Neural progenitor cell (in vitro differentiated cells): ENCODE measurements around the gene FADS2. TPM values are rescaled to one million over a fixed set of nuclear protein-coding genes. Genes with fewer than 3 reads are reported as not detected.

Experiments
- DNase-seq: peaks from one replicate; pipeline ENCODE4 v3.0.0-alpha.2; 2016; ENCODE audit warnings: low spot score
- H2AFZ ChIP-seq: fragments of 200-600 bp; sonication (generic); replicated peaks from 2 replicates; pipeline ENCODE4 v1.6.1; 2016; ENCODE audit warnings: antibody characterized with exemption
- H3F3A ChIP-seq: fragments of 200-600 bp; sonication (generic); 2 replicates; pipeline ENCODE4 v1.6.1; 2016; ENCODE audit warnings: antibody characterized with exemption, low read depth
- H3K27ac ChIP-seq: fragments of 200-600 bp; sonication (generic); 2 replicates; pipeline ENCODE4 v1.5.1; 2016; ENCODE audit warnings: mild to moderate bottlenecking
- H3K27me3 ChIP-seq: fragments of 200-600 bp; sonication (generic); 2 replicates; pipeline ENCODE4 v1.6.1; 2016; ENCODE audit warnings: mild to moderate bottlenecking, moderate library complexity
- H3K36me3 ChIP-seq: fragments of 200-600 bp; sonication (generic); 2 replicates; pipeline ENCODE4 v1.5.1; 2016
- H3K4me1 ChIP-seq: fragments of 200-600 bp; sonication (generic); 2 replicates; pipeline ENCODE4 v1.6.1; 2016; ENCODE audit warnings: mixed run types
- H3K4me2 ChIP-seq: fragments of 200-600 bp; sonication (generic); 2 replicates; pipeline ENCODE4 v1.6.1; 2016
- H3K4me3 ChIP-seq: fragments of 200-600 bp; sonication (generic); 2 replicates; pipeline ENCODE4 v1.5.1; 2016
- H3K79me2 ChIP-seq: fragments of 200-600 bp; sonication (generic); 2 replicates; pipeline ENCODE4 v1.6.1; 2016; ENCODE audit warnings: low read depth
- H3K9ac ChIP-seq: fragments of 200-600 bp; sonication (generic); 2 replicates; pipeline ENCODE4 v1.6.1; 2016
- H3K9me3 ChIP-seq: fragments of 200-600 bp; sonication (generic); 2 replicates; pipeline ENCODE4 v1.5.1; 2016; ENCODE audit warnings: low read depth
- H4K20me1 ChIP-seq: fragments of 200-600 bp; sonication (generic); 2 replicates; pipeline ENCODE4 v1.6.1; 2016; ENCODE audit warnings: low read depth
- H3K27ac Mint-ChIP-seq: 3 replicates; pipeline ENCODE4 v1.8.0; 2021; ENCODE audit warnings: mixed read lengths
- H3K27me3 Mint-ChIP-seq: 2 replicates; pipeline ENCODE4 v1.8.0; 2022; ENCODE audit warnings: low read depth, mild to moderate bottlenecking, inconsistent platforms, moderate library complexity, mixed read lengths; ENCODE audit not compliant: insufficient read depth
- H3K36me3 Mint-ChIP-seq: 3 replicates; pipeline ENCODE4 v1.8.0; 2021; ENCODE audit warnings: mixed read lengths
- H3K4me1 Mint-ChIP-seq: 3 replicates; pipeline ENCODE4 v1.8.0; 2021; ENCODE audit warnings: mixed read lengths
- H3K4me3 Mint-ChIP-seq: 3 replicates; pipeline ENCODE4 v1.8.0; 2021; ENCODE audit warnings: mild to moderate bottlenecking, moderate library complexity, mixed read lengths
- H3K9me3 Mint-ChIP-seq: 3 replicates; pipeline ENCODE4 v1.8.0; 2020; ENCODE audit warnings: mixed read lengths
- EZH2 ChIP-seq: fragments of 200-600 bp; sonication (generic); IDR thresholded peaks from 2 replicates; pipeline ENCODE4 v1.6.1; 2017; ENCODE audit warnings: antibody characterized with exemption, mild to moderate bottlenecking, moderate library complexity
- EZH2phosphoT487 ChIP-seq: fragments of 200-600 bp; sonication (generic); IDR thresholded peaks from 2 replicates; pipeline ENCODE4 v1.6.1; 2017; ENCODE audit warnings: antibody characterized with exemption
- total RNA-seq: library from RNA; depleted of rRNA; stranded (reverse); fragments of >200 nt; gene quantifications from 2 replicates; pipeline ENCODE4 v1.2.3, GENCODE V29; 2015; ENCODE audit warnings: low replicate concordance
- TF ChIP-seq, protein P1 (sequence below): fragments of 200-600 bp; sonication (generic); IDR thresholded peaks from 2 replicates; pipeline ENCODE4 v1.5.1; 2017; ENCODE audit warnings: antibody characterized with exemption, mild to moderate bottlenecking

FADS2 gene
- total RNA-seq, 1 donor from 2014 or later, result 233 TPM

GRCh38 chr11:61811831-61812230, 16.3 kb upstream of the FADS2 start:
- H3K4me1 ChIP-seq, result peaks cover 4% of the 10 kb centered on the region
- H4K20me1 ChIP-seq, result peaks cover 18% of the 10 kb centered on the region
- H2AFZ ChIP-seq, result no peak overlapping the region
- Mint-ChIP-seq H3K9me3 (peaks cover 7% of the 10 kb centered on the region), H3K36me3 (peaks cover 57% of the 10 kb centered on the region), H3K4me1 (peaks cover 11% of the 10 kb centered on the region), H3K4me3 (no peak overlapping the region), H3K27ac (peak overlapping the region; percentile 87), H3K27me3 (peaks cover 2% of the 10 kb centered on the region)
- DNase-seq, result no peak
- no peak overlapping the region for H3K27ac ChIP-seq
- H3K36me3 ChIP-seq, result peaks cover 14% of the 10 kb centered on the region
- H3K4me2 ChIP-seq, result no peak overlapping the region
- H3K4me3 ChIP-seq, result no peak overlapping the region
- TF ChIP-seq EZH2phosphoT487 (no peak), EZH2 (no peak)
- TF ChIP-seq, protein P1, sequence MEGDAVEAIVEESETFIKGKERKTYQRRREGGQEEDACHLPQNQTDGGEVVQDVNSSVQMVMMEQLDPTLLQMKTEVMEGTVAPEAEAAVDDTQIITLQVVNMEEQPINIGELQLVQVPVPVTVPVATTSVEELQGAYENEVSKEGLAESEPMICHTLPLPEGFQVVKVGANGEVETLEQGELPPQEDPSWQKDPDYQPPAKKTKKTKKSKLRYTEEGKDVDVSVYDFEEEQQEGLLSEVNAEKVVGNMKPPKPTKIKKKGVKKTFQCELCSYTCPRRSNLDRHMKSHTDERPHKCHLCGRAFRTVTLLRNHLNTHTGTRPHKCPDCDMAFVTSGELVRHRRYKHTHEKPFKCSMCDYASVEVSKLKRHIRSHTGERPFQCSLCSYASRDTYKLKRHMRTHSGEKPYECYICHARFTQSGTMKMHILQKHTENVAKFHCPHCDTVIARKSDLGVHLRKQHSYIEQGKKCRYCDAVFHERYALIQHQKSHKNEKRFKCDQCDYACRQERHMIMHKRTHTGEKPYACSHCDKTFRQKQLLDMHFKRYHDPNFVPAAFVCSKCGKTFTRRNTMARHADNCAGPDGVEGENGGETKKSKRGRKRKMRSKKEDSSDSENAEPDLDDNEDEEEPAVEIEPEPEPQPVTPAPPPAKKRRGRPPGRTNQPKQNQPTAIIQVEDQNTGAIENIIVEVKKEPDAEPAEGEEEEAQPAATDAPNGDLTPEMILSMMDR, result no peak
- peaks cover 54% of the 10 kb centered on the region for H3K79me2 ChIP-seq
- no peaks in the 10 kb centered on the region for H3K9me3 ChIP-seq
- no peaks in the 10 kb centered on the region for H3K27me3 ChIP-seq
- H3K9ac ChIP-seq, result no peak overlapping the region
- peaks cover 36% of the 10 kb centered on the region for H3F3A ChIP-seq

GRCh38 chr11:61812736-61813411, 15.2 kb upstream of the FADS2 start:
- no peak for DNase-seq
- no peak overlapping the region for H3K27ac ChIP-seq
- TF ChIP-seq EZH2 (no peak), EZH2phosphoT487 (no peak)
- TF ChIP-seq, protein P1, result no peak
- H3K27me3 Mint-ChIP-seq, result peaks cover 2% of the 10 kb centered on the region
- H3K36me3 Mint-ChIP-seq, result peaks cover 47% of the 10 kb centered on the region
- H3K9ac ChIP-seq, result no peak overlapping the region
- H3K36me3 ChIP-seq, result peaks cover 14% of the 10 kb centered on the region
- peaks cover 12% of the 10 kb centered on the region for H3K4me1 ChIP-seq
- no peak overlapping the region for H2AFZ ChIP-seq
- H3F3A ChIP-seq, result peaks cover 46% of the 10 kb centered on the region
- peaks cover 18% of the 10 kb centered on the region for H4K20me1 ChIP-seq
- no peaks in the 10 kb centered on the region for H3K9me3 ChIP-seq
- H3K4me2 ChIP-seq, result no peak overlapping the region
- H3K9me3 Mint-ChIP-seq, result peaks cover 7% of the 10 kb centered on the region
- peak overlapping the region; percentile 57 for H3K27ac Mint-ChIP-seq
- H3K4me1 Mint-ChIP-seq, result peaks cover 18% of the 10 kb centered on the region
- no peak overlapping the region for H3K4me3 Mint-ChIP-seq
- H3K27me3 ChIP-seq, result no peaks in the 10 kb centered on the region
- H3K4me3 ChIP-seq, result no peak overlapping the region
- H3K79me2 ChIP-seq, result peaks cover 64% of the 10 kb centered on the region

- H3K36me3 Mint-ChIP-seq, result peaks cover 39% of the 10 kb centered on the region
- peaks cover 46% of the 10 kb centered on the region for H3F3A ChIP-seq
Observed at GRCh38 chr11:61814247-61814957, 13.7 kb upstream of the FADS2 start.

More at GRCh38 chr11:61814247-61814957, 13.7 kb upstream of the FADS2 start:
- Mint-ChIP-seq H3K27ac (peak overlapping the region; percentile 100), H3K9me3 (peaks cover 7% of the 10 kb centered on the region), H3K4me1 (peaks cover 25% of the 10 kb centered on the region), H3K4me3 (peak overlapping the region; percentile 95), H3K27me3 (peaks cover 2% of the 10 kb centered on the region)
- no peaks in the 10 kb centered on the region for H3K9me3 ChIP-seq
- no peak overlapping the region for H3K9ac ChIP-seq
- H3K4me2 ChIP-seq, result peak overlapping the region; percentile 78
- H3K27ac ChIP-seq, result peak overlapping the region; percentile 95
- H3K27me3 ChIP-seq, result no peaks in the 10 kb centered on the region
- peak; percentile 64 for DNase-seq
- H3K4me1 ChIP-seq, result peaks cover 15% of the 10 kb centered on the region
- no peak for TF ChIP-seq EZH2
- no peak for TF ChIP-seq EZH2phosphoT487
- TF ChIP-seq, protein P1, result no peak
- H2AFZ ChIP-seq, result no peak overlapping the region
- peaks cover 13% of the 10 kb centered on the region for H4K20me1 ChIP-seq
- peak overlapping the region; percentile 67 for H3K4me3 ChIP-seq
- H3K36me3 ChIP-seq, result peaks cover 7% of the 10 kb centered on the region
- H3K79me2 ChIP-seq, result peaks cover 78% of the 10 kb centered on the region
